Cerebellar nuclear complex (tissue), 1 donor: ENCODE measurements around the gene CD84.
"Not testable (repeated sequence)": the region's sequence is repeated elsewhere in the genome, so short reads cannot be mapped to it uniquely, and the experiment has no call there.

ENCODE experiments used
- DNase-seq, 2 experiments: peaks; one replicate each; lab custom pipeline; 2025; lab: John Stamatoyannopoulos, UW

The CD84 gene

GRCh38 chr1:160569806-160570205 is 9.5 kb downstream of the CD84 start:
- DNase-seq = no peak

DNA sequence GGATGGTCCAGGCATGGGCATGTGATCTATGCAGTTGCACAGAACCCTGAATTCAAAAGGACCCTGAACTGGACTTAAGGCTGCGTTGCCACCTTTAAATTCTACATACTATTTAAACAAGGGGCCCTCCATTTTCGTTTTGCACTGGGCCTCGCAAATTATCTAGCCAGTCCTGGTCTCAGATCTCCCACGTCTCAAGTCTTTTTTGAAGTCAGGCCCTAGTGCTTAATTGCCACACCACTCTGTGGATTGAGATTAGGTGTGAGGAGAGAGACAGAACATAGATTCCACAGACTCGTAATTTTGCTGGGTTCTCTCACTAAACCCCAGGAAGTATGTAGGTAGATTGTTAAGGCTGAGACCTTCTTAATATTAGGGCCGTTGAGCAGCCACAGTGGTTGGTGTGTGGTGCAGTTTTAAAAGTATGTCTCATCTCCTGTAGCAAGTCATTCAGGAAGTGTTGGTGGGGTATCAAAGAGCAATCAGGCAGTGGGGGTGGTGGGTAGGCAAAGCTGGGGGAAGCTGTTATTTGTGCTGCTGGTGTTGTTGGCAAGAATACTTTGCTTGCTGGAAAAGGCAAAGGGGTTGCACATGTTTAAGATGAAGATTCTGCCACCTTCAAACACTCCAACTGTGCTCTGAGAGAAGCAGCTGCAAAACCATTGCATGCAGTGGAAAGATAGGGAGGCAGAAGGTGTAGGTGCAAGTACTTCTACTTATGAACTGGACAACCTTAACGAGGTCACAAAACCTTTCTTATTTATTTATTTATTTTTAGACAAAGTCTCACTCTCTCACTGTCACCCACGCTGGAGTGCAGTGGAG is 11.2 kb downstream of the CD84 start:
- DNase-seq = no peak

DNA sequence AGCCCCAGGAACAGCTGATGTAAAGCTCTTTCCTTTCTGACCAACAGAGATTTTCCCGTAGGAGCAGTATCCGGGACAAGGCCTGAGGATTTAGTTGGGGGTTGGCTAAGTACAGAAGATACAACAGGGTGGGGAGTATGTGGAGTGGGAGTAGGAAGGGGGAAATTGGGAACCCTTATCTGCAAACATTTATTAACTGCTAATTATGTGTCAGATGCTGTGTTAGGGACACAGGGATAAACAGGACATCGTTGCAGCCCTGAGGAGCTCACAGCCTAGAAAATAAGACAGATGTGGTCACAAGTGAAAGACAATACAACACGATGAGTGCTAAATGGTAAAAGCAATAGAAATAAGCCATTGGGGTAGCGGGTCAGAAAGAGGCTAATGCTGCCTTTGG is 12.0 kb downstream of the CD84 start:
- no peak for DNase-seq

GRCh38 chr1:160565564-160565963 is 13.7 kb downstream of the CD84 start:
- DNase-seq = no peak

DNA sequence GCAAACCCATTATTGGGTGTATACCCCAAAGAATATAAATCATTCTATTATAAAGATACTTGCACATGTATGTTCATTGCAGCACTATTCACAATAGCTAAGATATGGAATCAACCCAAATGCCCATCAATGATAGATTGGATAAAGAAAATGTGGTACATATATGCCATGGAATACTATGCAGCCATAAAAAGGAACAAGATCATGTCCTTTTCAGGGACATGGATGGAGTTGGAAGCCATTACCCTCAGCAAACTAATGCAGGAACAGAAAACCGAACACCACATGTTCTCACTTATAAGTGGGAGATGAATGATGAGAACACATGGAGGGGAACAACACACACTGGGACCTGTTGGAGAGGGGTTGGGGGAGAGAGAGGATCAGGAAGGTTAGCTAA is 16.1 kb downstream of the CD84 start:
- not testable (repeated sequence) for DNase-seq

- not testable (repeated sequence) for DNase-seq
Measured at GRCh38 chr1:160562745-160563144, 16.6 kb downstream of the CD84 start.

GRCh38 chr1:160560806-160561205 is 18.5 kb downstream of the CD84 start:
- DNase-seq = no peak

- no peak for DNase-seq
Measured at GRCh38 chr1:160560045-160560705, 19.1 kb downstream of the CD84 start.

DNA sequence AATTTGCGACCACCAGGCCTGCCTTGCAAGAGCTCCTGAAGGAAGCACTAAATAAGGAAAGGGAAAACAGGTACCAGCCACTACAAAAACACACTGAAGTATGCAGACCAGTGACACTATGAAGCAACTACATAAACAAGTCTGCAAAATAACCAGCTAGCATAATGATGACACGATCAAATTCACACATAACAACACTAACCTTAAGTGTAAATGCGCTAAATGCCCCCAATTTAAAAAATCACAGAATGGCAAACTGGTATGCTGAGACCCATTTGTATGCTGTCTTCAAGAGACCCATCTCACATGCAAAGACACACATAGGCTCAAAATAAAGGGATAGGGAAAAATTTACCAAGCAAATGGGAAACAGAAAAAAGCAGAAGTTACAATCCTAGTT is 19.9 kb downstream of the CD84 start:
- DNase-seq = not testable (repeated sequence)

DNA sequence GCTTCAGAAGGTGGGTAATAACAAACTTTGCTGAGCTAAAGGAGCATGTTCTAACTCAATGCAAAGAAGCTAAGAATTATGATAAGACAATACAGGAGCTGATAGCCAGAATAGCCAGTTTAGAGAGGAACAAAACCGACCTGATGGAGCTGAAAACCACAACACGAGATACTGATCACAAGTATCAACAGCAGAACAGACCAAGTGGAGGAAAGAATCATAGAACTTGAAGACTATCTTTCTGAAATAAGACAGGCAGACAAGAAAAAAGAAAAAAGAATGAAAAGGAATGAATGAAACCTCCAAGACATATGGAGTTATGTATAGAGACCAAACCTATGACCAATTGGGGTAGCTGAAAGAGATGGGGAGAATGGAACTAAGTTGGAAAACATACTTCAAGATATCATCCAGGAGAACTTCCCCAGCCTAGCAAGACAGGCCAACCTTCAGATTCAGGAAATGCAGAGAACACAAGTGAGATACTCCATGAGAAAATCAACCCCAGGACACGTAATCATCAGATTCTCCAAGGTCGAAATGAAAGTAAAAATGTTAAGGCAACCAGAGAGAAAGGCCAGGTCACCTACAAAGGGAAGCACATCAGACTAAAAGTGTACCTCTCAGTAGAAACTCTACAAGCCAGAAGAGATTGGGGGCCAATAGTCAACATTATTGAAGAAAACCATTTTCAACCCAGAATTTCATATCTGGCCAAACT is 20.5 kb downstream of the CD84 start:
- DNase-seq = no peak

DNA sequence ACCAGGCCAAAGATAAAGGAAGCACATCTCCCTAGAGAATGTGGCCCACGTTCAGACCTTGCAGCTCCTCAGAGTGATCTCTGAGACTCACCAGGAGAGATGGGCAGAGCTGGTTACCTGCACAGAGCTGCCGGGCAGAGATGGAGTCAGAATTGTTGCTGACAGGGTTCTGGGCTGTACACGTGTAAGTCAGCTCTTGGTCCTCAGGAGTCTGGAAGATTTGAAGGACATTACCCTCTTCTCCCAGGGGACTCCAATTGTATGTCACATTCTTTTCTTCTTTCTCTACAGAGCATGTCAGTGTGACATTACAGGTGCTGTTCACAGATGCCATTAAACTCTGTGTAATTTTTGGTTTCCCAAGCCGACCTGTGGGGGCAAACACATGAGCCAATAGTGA is 25.5 kb downstream of the CD84 start:
- no peak for DNase-seq

DNA sequence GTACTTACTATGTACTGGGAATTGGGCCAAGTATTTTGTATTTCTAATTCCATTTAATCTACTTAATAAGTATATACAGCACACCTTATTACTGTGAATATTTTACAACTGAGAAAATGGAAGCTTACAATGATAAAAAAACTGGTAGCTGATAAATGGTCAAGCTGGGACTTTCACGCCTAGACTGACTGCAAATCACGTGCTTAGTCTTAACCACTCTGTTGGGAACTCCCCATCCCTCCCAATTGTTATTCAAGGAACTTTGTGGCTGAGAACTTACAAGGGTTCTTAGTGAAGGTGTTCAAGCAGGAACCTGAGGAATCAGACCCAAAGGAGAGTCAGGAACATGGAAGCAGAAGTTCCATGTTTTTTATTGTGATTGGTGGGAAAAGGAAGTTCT is 26.9 kb downstream of the CD84 start:
- DNase-seq = no peak

- DNase-seq = no peak
Measured at GRCh38 chr1:160550572-160551034, 28.7 kb downstream of the CD84 start.

- DNase-seq = no peak
Measured at GRCh38 chr1:160549665-160550006, 29.7 kb downstream of the CD84 start.

DNA sequence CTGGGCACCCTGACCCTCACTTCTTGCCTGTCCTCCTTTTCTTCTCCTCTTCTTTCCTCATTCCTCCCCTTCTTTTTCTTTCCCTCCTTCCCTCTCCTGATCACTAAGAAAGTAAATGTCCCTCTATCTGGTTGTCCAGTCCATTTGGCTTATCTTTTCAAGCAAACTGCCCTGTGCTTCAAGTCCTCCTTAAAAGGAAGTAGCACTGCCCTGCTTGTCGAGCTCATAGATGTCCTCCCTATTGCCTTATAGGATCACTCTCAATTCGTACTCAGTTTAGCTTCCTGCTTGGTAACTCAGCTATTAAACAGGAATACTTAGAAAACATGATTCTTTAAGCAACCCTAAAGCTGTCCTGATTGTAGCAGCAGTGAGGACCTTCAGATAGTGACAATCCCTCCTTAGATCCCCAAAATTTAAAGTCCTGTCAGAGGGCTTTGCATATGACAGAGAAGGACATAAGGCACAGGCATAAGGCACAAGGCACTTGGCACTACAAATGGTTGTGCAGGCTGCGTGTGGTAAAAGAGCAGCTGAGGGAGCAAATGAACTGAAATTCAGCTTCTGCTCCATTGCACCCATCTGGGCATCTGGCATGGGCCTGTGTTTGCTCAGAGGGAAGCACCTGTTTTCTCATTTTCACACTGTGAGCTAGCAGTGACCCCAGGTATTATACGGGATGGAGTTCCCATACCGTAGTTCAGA is 30.2 kb downstream of the CD84 start:
- peak; percentile 66 to 95 for DNase-seq

- no peak for DNase-seq
Measured at GRCh38 chr1:160548183-160548582, 31.1 kb downstream of the CD84 start.

DNA sequence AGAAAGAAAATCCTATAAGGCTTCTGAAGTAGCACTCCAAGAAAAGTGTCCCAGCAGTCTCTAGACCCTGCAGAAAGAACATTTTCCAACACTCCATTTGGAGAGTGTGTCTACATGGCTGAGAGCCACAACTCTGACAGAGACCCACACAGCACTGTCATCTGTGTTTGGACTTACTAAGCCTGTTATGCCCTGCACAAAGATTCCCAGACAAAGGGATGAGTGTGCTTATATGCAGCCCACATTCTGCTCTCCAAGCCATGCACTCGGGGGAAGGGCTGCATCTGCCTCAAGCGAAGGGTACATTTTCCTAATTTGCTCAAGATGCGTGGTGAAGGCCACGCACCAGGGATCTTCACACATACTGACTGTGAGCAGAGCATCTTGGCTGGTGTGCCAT is 31.9 kb downstream of the CD84 start:
- DNase-seq = peak in 1 of 2 experiments; percentile 27

GRCh38 chr1:160546942-160547341 is 32.4 kb downstream of the CD84 start:
- DNase-seq = no peak

- DNase-seq = peak in 1 of 2 experiments; percentile 10
Measured at GRCh38 chr1:160544647-160545046, 34.6 kb downstream of the CD84 start.

DNA sequence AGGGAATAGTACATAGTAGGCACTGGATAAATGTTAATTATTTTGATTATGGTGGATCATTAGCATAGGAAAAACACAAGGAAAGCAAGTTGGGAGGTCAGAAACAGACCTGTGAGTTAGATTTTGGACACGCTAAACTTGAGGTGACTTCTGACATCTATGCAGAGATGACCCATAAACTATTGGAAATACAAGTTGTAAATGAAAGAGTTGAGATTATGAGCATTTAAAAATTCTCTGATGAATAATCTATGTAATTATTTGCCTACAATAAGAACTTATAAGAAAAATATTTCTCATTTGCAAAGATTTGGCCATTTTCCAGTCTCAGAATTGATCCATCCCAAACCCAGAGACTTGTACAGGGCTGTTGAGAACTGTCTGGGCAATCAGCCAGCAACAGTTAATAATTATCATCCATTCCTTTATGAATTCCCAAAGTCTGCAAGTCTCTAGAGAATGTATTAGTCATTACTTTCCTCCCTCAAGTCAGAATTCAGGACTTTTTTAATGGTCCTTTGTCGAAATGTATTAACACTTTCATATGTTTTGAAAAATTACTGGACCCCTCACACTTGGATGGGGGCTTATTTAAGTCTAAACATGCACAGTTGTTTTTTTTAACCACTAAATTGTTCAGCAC is 36.9 kb downstream of the CD84 start:
- no peak for DNase-seq

DNA sequence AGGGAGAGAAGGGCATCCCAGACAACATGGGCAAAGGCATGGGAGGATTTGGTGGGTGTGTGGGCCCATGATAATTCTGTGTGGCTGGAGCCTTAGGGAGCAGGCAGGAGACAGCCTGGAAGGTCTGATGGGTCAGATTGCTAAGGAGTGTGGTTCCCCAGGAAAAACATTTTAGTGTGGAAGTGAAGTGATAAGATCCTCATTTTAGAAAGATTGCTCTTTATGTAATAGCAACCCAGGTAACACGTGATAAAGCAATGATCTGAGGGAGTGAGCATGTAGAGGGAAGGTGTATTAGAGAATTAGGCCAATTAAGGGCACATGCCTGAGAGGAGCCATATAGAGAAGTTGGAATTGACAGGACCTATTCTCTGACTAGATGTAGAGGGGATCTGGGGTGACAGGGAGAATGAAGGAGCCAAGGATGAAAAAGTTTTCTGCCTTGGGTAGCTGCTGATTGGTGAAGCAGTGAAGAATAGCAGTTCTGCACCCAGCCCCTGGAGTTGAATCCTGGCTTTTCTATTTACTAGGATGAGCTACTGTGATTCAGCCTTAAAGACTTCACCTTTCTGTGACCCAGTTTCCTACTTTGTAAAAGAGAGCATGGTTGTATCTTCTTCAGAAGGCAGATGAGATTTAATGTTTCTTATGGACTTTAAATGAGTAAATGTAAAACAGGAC is 37.5 kb downstream of the CD84 start:
- DNase-seq = no peak
